Thymus (tissue), 11 donors: ENCODE measurements around the gene SAMD10. TPM values are rescaled to one million over a fixed set of nuclear protein-coding genes. Genes with fewer than 3 reads are reported as not detected.
"Not testable (repeated sequence)": the region's sequence is repeated elsewhere in the genome, so short reads cannot be mapped to it uniquely, and the experiment has no call there.

Experiments used
- DNase-seq, 9 donors: peaks; one replicate each; pipeline ENCODE4 v3.0.0-alpha.2; 2013; ENCODE audit warnings: low spot score in 9 of 9, low read depth in 6 of 9, missing footprints in 1 of 9
- H3K27ac ChIP-seq, 2 donors: one replicate each; pipeline ENCODE4 v1.5.1; 2013; ENCODE audit warnings: control low read depth in 1 of 2, low read depth in 1 of 2, low read length in 1 of 2, mild to moderate bottlenecking in 1 of 2, moderate library complexity in 1 of 2
- H3K27me3 ChIP-seq, 2 donors: one replicate each; pipeline ENCODE4 v1.5.1; 2013; ENCODE audit warnings: low read length in 1 of 2; ENCODE audit not compliant: control insufficient read depth in 2 of 2, insufficient read depth in 1 of 2
- H3K36me3 ChIP-seq, 2 donors: one replicate each; pipeline ENCODE4 v1.5.1; 2013; ENCODE audit warnings: low read length in 1 of 2, mild to moderate bottlenecking in 1 of 2, moderate library complexity in 1 of 2; ENCODE audit not compliant: control insufficient read depth in 2 of 2, insufficient read depth in 2 of 2
- H3K4me1 ChIP-seq, 2 donors: one replicate each; pipeline ENCODE4 v1.5.1; 2013; ENCODE audit warnings: low read length in 2 of 2; ENCODE audit not compliant: control insufficient read depth in 2 of 2, insufficient read depth in 2 of 2
- H3K4me3 ChIP-seq, 2 donors: one replicate each; pipeline ENCODE4 v1.5.1; 2013; ENCODE audit warnings: low read length in 2 of 2, control low read depth in 1 of 2, mild to moderate bottlenecking in 1 of 2
- H3K9me3 ChIP-seq, 2 donors: one replicate each; pipeline ENCODE4 v1.5.1; 2013; ENCODE audit warnings: low read length in 1 of 2, mild to moderate bottlenecking in 1 of 2; ENCODE audit not compliant: control insufficient read depth in 2 of 2, insufficient read depth in 1 of 2
- WGBS: extraction: QIAGEN DNeasy Blood & Tissue Kit; methylation state at CpG from one replicate; pipeline ENCODE4 v1.1.7; 2013; 5-methylcytosine and 5-hydroxymethylcytosine counted together
- polyA plus RNA-seq: library from polyadenylated mRNA; stranded (reverse); fragments of 200-250 nt; gene quantifications from one replicate; pipeline ENCODE4 v1.2.3, GENCODE V29; 2013
- total RNA-seq: library from RNA; stranded (reverse); fragments of 120-200 nt; gene quantifications from one replicate; pipeline ENCODE4 v1.2.4, GENCODE V29; 2013
- donor health status: healthy.

Gene SAMD10
- total and polyA plus RNA-seq, 2 donors, result 3.4 to 10.5 TPM

- DNase-seq, result no peak
Measured at GRCh38 chr20:63979229-63979556, 249 bp downstream of the SAMD10 start.

GRCh38 chr20:63978319-63979228, 868 bp downstream of the SAMD10 start:
- peak in 1 of 9 donors; percentile 55 for DNase-seq
- H3K36me3 ChIP-seq, result peaks cover 17 to 18% of the 10 kb centered on the region in 2 donors
- H3K27ac ChIP-seq, result peak overlapping the region; percentile 43 to 85
- H3K9me3 ChIP-seq, result peaks cover 0 to 2% of the 10 kb centered on the region in 2 donors
- peaks cover 0 to 17% of the 10 kb centered on the region in 2 donors for H3K27me3 ChIP-seq
- peak overlapping the region; percentile 55 to 69 for H3K4me3 ChIP-seq
- 3% methylated on average over 52 of the region's 52 CpGs for WGBS
- H3K4me1 ChIP-seq, result peaks cover 15 to 47% of the 10 kb centered on the region in 2 donors

More at GRCh38 chr20:63979229-63979556, 249 bp downstream of the SAMD10 start:
- peaks cover 15 to 44% of the 10 kb centered on the region in 2 donors for H3K4me1 ChIP-seq
- H3K27ac ChIP-seq, result peak overlapping the region; percentile 43 to 85
- peaks cover 0 to 17% of the 10 kb centered on the region in 2 donors for H3K27me3 ChIP-seq
- H3K36me3 ChIP-seq, result peaks cover 17 to 23% of the 10 kb centered on the region in 2 donors
- peaks cover 0 to 2% of the 10 kb centered on the region in 2 donors for H3K9me3 ChIP-seq
- under 1% methylated on average over 47 of the region's 47 CpGs for WGBS
- peak overlapping the region; percentile 55 to 69 for H3K4me3 ChIP-seq

GRCh38 chr20:63977739-63978276, 1.6 kb downstream of the SAMD10 start:
- WGBS, result 88% methylated on average over 16 of the region's 16 CpGs
- no peak for DNase-seq
- H3K27me3 ChIP-seq, result peaks cover 0 to 17% of the 10 kb centered on the region in 2 donors
- H3K36me3 ChIP-seq, result peaks cover 10 to 12% of the 10 kb centered on the region in 2 donors
- H3K9me3 ChIP-seq, result peaks cover 0 to 2% of the 10 kb centered on the region in 2 donors
- H3K27ac ChIP-seq, result no peak overlapping the region
- peak overlapping the region; percentile 55 to 69 for H3K4me3 ChIP-seq
- peaks cover 15 to 47% of the 10 kb centered on the region in 2 donors for H3K4me1 ChIP-seq

- H3K4me1 ChIP-seq, result peaks cover 15 to 53% of the 10 kb centered on the region in 2 donors
- H3K27ac ChIP-seq, result no peak overlapping the region
- H3K36me3 ChIP-seq, result peaks cover 9% of the 10 kb centered on the region in 2 donors
- H3K27me3 ChIP-seq, result peaks cover 0 to 17% of the 10 kb centered on the region in 2 donors
- no peak overlapping the region for H3K4me3 ChIP-seq
- 97% methylated on average over 18 of the region's 18 CpGs for WGBS
- no peak for DNase-seq
- H3K9me3 ChIP-seq, result peaks cover 0 to 2% of the 10 kb centered on the region in 2 donors
Measured at GRCh38 chr20:63976980-63977738, 2.3 kb downstream of the SAMD10 start.

GRCh38 chr20:63976511-63976910, 2.9 kb downstream of the SAMD10 start:
- not testable (repeated sequence) for DNase-seq, H3K36me3 ChIP-seq, H3K9me3 ChIP-seq, H3K4me3 ChIP-seq, H3K27ac ChIP-seq
- 90% methylated on average over 7 of the region's 7 CpGs for WGBS
- Histone ChIP-seq H3K27me3 (peaks cover 0 to 17% of the 10 kb centered on the region in 2 donors), H3K4me1 (peaks cover 12 to 50% of the 10 kb centered on the region in 2 donors)

- peaks cover 2 to 17% of the 10 kb centered on the region in 2 donors for H3K27me3 ChIP-seq
- peaks cover 9 to 44% of the 10 kb centered on the region in 2 donors for H3K4me1 ChIP-seq
- DNase-seq, result no peak
- peaks cover 0 to 2% of the 10 kb centered on the region in 2 donors for H3K9me3 ChIP-seq
- 93% methylated on average over 19 of the region's 19 CpGs for WGBS
- H3K27ac ChIP-seq, result peak overlapping the region in 1 of 2 donors; percentile 26
- H3K36me3 ChIP-seq, result peaks cover 9% of the 10 kb centered on the region in 2 donors
- no peak overlapping the region for H3K4me3 ChIP-seq
Measured at GRCh38 chr20:63974402-63975200, 4.8 kb downstream of the SAMD10 start.

GRCh38 chr20:63973636-63974401, 5.6 kb downstream of the SAMD10 start:
- peaks cover 13 to 44% of the 10 kb centered on the region in 2 donors for H3K4me1 ChIP-seq
- WGBS, result 29% methylated on average over 37 of the region's 37 CpGs

GRCh38 chr20:63973160-63973479, 6.3 kb downstream of the SAMD10 start:
- 98% methylated on average over 3 of the region's 3 CpGs for WGBS
- H3K27ac ChIP-seq, result no peak overlapping the region
- no peak overlapping the region for H3K4me3 ChIP-seq

More at GRCh38 chr20:63973636-63974401, 5.6 kb downstream of the SAMD10 start:
- Histone ChIP-seq H3K9me3 (peaks cover 0 to 2% of the 10 kb centered on the region in 2 donors), H3K27me3 (peaks cover 2 to 13% of the 10 kb centered on the region in 2 donors), H3K27ac (peak overlapping the region in 1 of 2 donors; percentile 3), H3K4me3 (no peak overlapping the region), H3K36me3 (peaks cover 9% of the 10 kb centered on the region in 2 donors)
- peak in 3 of 9 donors; percentile 65 to 83 (median 75) for DNase-seq

More at GRCh38 chr20:63973160-63973479, 6.3 kb downstream of the SAMD10 start:
- no peak for DNase-seq
- H3K9me3 ChIP-seq, result peaks cover 0 to 2% of the 10 kb centered on the region in 2 donors
- peaks cover 14 to 44% of the 10 kb centered on the region in 2 donors for H3K4me1 ChIP-seq
- peaks cover 2 to 6% of the 10 kb centered on the region in 2 donors for H3K27me3 ChIP-seq
- H3K36me3 ChIP-seq, result peaks cover 9% of the 10 kb centered on the region in 2 donors
